Osteocyte (in vitro differentiated cells): ENCODE data around the gene TMEM151B. TPM values are rescaled to one million over a fixed set of nuclear protein-coding genes. Genes with fewer than 3 reads are reported as not detected.

Source experiments
- DNase-seq: peaks from one replicate; pipeline ENCODE4 v3.0.0; 2021; ENCODE audit warnings: mixed read lengths; ENCODE audit not compliant: unreplicated experiment; ENCODE audit errors: extremely low spot score
- H3K27ac Mint-ChIP-seq: one replicate; pipeline ENCODE4 v1.8.0; 2021; ENCODE audit warnings: mild to moderate bottlenecking, mixed read lengths; ENCODE audit not compliant: unreplicated experiment
- H3K27me3 Mint-ChIP-seq: one replicate; pipeline ENCODE4 v1.8.0; 2021; ENCODE audit warnings: mixed read lengths; ENCODE audit not compliant: unreplicated experiment
- H3K36me3 Mint-ChIP-seq: one replicate; pipeline ENCODE4 v1.8.0; 2021; ENCODE audit warnings: mixed read lengths; ENCODE audit not compliant: unreplicated experiment
- H3K4me1 Mint-ChIP-seq: one replicate; pipeline ENCODE4 v1.8.0; 2021; ENCODE audit warnings: mixed read lengths; ENCODE audit not compliant: unreplicated experiment
- H3K4me3 Mint-ChIP-seq: one replicate; pipeline ENCODE4 v1.8.0; 2021; ENCODE audit warnings: mild to moderate bottlenecking, moderate library complexity, mixed read lengths; ENCODE audit not compliant: unreplicated experiment
- H3K9me3 Mint-ChIP-seq: one replicate; pipeline ENCODE4 v1.8.0; 2021; ENCODE audit warnings: mixed read lengths; ENCODE audit not compliant: unreplicated experiment
- total RNA-seq: library from RNA; stranded (reverse); gene quantifications from 2 replicates; pipeline ENCODE4 v1.2.1, GENCODE V29; 2021
- TF ChIP-seq, protein P1 (sequence below): fragments of 200-600 bp; sonication (generic); IDR thresholded peaks from 2 replicates; pipeline ENCODE4 v1.5.0; 2021; ENCODE audit warnings: antibody characterized with exemption, mild to moderate bottlenecking, moderate library complexity

The TMEM151B gene
- total RNA-seq, 1 donor from 2014 or later: not detected

DNA sequence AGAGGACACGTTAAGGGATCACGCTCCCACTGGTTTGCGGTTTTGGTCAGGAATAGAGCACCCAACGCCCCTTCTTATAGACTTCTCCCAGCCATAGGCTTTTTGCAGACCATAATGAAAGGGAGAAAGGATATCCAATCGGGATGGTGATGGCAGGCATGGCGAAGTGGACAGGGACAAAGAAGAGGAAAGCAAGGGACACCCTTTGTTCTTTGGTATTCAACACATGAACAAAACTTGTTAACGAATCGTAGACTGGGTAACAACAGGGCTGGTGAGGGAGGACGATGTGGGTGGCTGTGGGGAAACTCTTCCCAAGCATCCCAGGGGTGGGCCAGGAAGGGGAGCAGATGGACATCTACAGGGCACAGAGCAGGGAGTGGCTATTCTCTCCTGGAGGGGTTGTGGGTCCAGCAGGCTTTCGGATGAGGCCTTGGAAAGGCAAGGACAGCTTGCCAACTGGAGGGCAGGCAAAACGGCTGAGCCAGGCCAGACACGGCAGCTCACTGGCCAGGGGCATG lies 24.8 kb upstream of the TMEM151B start:
- Mint-ChIP-seq H3K36me3 (peaks cover 19% of the 10 kb centered on the region), H3K9me3 (no peaks in the 10 kb centered on the region), H3K4me1 (peaks cover 31% of the 10 kb centered on the region), H3K27me3 (no peaks in the 10 kb centered on the region), H3K4me3 (peak overlapping the region; percentile 93), H3K27ac (peak overlapping the region; percentile 62)
- TF ChIP-seq, protein P1, sequence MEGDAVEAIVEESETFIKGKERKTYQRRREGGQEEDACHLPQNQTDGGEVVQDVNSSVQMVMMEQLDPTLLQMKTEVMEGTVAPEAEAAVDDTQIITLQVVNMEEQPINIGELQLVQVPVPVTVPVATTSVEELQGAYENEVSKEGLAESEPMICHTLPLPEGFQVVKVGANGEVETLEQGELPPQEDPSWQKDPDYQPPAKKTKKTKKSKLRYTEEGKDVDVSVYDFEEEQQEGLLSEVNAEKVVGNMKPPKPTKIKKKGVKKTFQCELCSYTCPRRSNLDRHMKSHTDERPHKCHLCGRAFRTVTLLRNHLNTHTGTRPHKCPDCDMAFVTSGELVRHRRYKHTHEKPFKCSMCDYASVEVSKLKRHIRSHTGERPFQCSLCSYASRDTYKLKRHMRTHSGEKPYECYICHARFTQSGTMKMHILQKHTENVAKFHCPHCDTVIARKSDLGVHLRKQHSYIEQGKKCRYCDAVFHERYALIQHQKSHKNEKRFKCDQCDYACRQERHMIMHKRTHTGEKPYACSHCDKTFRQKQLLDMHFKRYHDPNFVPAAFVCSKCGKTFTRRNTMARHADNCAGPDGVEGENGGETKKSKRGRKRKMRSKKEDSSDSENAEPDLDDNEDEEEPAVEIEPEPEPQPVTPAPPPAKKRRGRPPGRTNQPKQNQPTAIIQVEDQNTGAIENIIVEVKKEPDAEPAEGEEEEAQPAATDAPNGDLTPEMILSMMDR: no peak
- no peak for DNase-seq

DNA sequence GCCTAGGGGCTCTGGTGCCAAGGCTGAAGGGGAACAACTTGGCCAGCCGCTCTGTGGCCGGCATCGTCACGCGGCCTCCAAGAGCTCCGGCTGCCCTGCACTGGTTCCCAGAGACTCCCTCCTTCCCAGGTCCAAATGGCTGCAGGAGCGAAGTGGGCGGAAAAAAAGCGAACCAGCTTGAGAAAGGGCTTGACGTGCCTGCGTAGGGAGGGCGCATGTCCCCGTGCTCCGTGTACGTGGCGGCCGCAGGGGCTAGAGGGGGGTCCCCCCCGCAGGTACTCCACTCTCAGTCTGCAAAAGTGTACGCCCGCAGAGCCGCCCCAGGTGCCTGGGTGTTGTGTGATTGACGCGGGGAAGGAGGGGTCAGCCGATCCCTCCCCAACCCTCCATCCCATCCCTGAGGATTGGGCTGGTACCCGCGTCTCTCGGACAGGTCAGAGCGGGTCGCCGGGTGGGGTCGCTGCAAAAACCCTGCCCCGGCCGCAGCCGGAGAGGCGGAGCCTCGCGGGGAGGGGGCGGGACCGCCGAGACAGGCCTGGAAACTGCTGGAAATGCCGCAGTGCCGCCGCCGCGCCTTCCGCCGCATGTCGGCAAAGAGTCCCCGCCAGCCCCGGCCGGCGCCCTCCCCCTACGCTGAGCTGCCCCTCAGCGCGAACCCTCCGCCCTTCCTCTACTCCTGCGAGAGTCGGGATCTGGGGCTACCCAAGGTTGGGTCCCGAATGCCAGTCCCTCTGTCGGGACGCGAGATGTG lies 24.2 kb upstream of the TMEM151B start:
- peaks cover 31% of the 10 kb centered on the region for H3K4me1 Mint-ChIP-seq
- peak; percentile 92 for DNase-seq
- peak overlapping the region; percentile 96 for H3K27ac Mint-ChIP-seq
- peaks cover 25% of the 10 kb centered on the region for H3K36me3 Mint-ChIP-seq
- no peaks in the 10 kb centered on the region for H3K27me3 Mint-ChIP-seq
- peak overlapping the region; percentile 93 for H3K4me3 Mint-ChIP-seq
- TF ChIP-seq, protein P1: peak; percentile 33
- H3K9me3 Mint-ChIP-seq: no peaks in the 10 kb centered on the region

DNA sequence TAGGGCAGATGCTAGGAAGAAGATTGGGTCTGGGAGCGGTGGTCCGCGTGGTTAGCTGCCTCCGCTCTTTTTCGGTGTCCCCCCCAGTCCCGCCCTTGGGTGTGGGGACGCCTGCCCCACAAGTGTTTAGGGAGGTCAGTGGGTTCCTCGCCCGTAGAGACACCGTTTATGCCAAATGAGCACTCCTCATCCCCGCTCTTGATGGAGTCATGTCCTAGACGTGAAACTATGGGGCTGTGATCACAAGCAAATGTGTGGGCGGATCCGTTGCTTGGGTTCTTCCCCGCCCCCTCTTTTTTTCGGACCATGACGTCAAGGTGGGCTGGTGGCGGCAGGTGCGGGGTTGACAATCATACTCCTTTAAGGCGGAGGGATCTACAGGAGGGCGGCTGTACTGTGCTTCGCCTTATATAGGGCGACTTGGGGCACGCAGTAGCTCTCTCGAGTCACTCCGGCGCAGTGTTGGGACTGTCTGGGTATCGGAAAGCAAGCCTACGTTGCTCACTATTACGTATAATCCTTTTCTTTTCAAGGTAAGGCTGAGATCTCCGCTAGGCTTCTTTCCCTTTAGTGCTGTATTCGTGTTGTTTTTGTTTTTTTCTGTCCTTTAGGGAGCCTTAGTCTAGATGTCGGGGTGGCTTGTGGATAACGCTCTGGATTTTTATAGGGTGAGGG lies 23.4 kb upstream of the TMEM151B start, which contains the start of gene HSP90AB1:
TSS of gene HSP90AB1 (plus strand) at position 439 of the 675 bp plus-strand sequence. CDS start 1,529 bp downstream, outside the sequence.
- no peaks in the 10 kb centered on the region for H3K27me3 Mint-ChIP-seq
- peaks cover 32% of the 10 kb centered on the region for H3K36me3 Mint-ChIP-seq
- TF ChIP-seq, protein P1: no peak
- peak within 1 kb of the TSS; percentile 96 for H3K27ac Mint-ChIP-seq
- peak within 1 kb of the TSS; percentile 93 for H3K4me3 Mint-ChIP-seq
- H3K9me3 Mint-ChIP-seq: no peaks in the 10 kb centered on the region
- peak; percentile 96 for DNase-seq
- H3K4me1 Mint-ChIP-seq: peaks cover 31% of the 10 kb centered on the region

DNA sequence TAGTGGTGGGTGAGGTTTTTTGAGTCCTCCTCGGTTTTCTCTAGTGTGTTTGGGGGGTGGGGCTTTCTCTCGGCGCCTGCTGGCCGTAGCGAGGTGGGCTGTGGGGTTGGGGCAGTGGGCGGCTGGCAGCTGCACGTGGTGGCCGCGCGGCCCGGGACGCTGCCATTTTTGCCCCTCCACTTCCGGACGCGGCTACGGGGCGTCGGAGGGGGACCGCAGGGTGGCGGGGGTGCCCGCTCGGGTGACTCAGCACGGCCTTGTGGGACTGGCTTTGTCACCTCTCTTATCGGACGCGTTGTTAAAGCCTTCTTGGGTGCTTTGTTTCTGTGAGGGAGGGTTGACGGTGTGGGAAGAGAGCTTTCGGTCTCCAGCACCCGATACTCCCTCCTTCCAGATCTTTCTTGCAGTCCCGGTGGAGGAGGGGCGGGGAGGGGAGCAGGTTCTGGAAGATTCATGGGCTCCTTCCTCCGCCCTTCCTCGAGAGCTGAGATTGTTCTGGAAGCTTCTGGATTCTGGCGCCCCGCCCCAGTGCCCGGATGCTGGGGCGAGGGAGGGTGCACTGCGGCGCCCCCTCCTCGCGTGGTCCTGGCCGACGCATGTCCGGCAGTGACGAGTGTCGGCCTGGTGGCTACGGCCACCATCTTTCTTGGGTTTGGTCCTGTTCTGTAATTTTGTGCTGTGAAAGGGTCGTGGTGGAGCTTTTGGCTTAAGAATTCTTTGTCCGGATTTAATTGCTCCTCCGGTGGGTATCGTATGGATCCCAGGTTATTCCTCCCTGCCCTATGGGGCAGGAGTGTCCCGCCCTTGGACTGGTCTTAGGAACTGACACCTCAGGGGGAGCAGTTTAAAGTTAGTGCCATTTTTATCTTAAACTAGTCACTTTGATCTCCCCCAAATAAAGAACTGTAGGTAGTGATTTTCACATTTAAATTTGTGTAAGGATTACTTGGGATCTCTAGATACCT lies 22.6 kb upstream of the TMEM151B start:
- H3K36me3 Mint-ChIP-seq: peaks cover 39% of the 10 kb centered on the region
- peaks cover 31% of the 10 kb centered on the region for H3K4me1 Mint-ChIP-seq
- TF ChIP-seq, protein P1: no peak
- no peaks in the 10 kb centered on the region for H3K9me3 Mint-ChIP-seq
- no peak for DNase-seq
- peak overlapping the region; percentile 96 for H3K27ac Mint-ChIP-seq
- peak overlapping the region; percentile 93 for H3K4me3 Mint-ChIP-seq
- no peaks in the 10 kb centered on the region for H3K27me3 Mint-ChIP-seq
